BLaER1 treated with 17β-estradiol and CSF1 and Interleukin-3, amounts not matched to agents 10 nM and 100 nM (cell line): ENCODE data around the gene ERC1.

ENCODE experiments used
- H3K27ac ChIP-seq, 11 experiments: shearing (Covaris generic); formaldehyde crosslinking; 2 replicates each; pipeline ENCODE4 v1.8.1; 2022
- H3K27me3 ChIP-seq, 11 experiments: shearing (Covaris generic); formaldehyde crosslinking; 2 replicates each; pipeline ENCODE4 v1.8.1; 2022
- H3K36me3 ChIP-seq, 11 experiments: shearing (Covaris generic); formaldehyde crosslinking; 2 replicates each; pipeline ENCODE4 v1.8.1; 2022
- H3K4me1 ChIP-seq, 10 experiments: shearing (Covaris generic); formaldehyde crosslinking; 2 replicates each; pipeline ENCODE4 v1.8.1; 2022
- H3K4me2 ChIP-seq, 11 experiments: shearing (Covaris generic); formaldehyde crosslinking; 2 replicates each; pipeline ENCODE4 v1.8.1; 2022
- H3K4me3 ChIP-seq, 10 experiments: shearing (Covaris generic); formaldehyde crosslinking; 2 replicates each; pipeline ENCODE4 v1.8.1; 2022
- H3K9ac ChIP-seq, 11 experiments: shearing (Covaris generic); formaldehyde crosslinking; 2 replicates each; pipeline ENCODE4 v1.8.1; 2022
- H3K9me3 ChIP-seq, 11 experiments: shearing (Covaris generic); formaldehyde crosslinking; replicated peaks in 1 of 11; 2 replicates each; pipeline ENCODE4 v1.8.1; 2022
- H4K20me1 ChIP-seq, 11 experiments: shearing (Covaris generic); formaldehyde crosslinking; 2 replicates each; pipeline ENCODE4 v1.8.1; 2022
- Cebpa-rat ChIP-seq, 11 experiments: shearing (Covaris generic); IDR thresholded peaks; 2 replicates each; pipeline ENCODE4 v1.8.1; 2022

Gene ERC1

GRCh38 chr12:1319212-1319611 is 328.2 kb downstream of the ERC1 start:
- H3K27ac ChIP-seq, result no peak overlapping the region
- peak overlapping the region in 2 of 11 experiments; percentile 53 to 57; a peak in 3 of 22 replicates for H3K4me2 ChIP-seq

GRCh38 chr12:1320021-1320420 is 329.0 kb downstream of the ERC1 start:
- H3K4me2 ChIP-seq, result no peak overlapping the region
- H3K27ac ChIP-seq, result no peak overlapping the region
- H3K4me3 ChIP-seq, result no peak overlapping the region
- peaks cover 12 to 27% (median 15%) of the 10 kb centered on the region in 11 experiments for H3K36me3 ChIP-seq
- TF ChIP-seq Cebpa-rat (IDR thresholded peaks at IDR 0.05), result no peak
- H3K4me1 ChIP-seq, result peaks cover under 1 to 37% (median 5%) of the 10 kb centered on the region in 10 experiments; a peak in 13 of 20 replicates
- H3K9ac ChIP-seq, result no peak overlapping the region
- H4K20me1 ChIP-seq, result peaks cover 0 to 5% (median 0%) of the 10 kb centered on the region in 11 experiments; a peak in 2 of 22 replicates
- no peaks in the 10 kb centered on the region for H3K27me3 ChIP-seq
- peaks cover 9 to 19% (median 13%) of the 10 kb centered on the region in 11 experiments for H3K9me3 ChIP-seq

More at GRCh38 chr12:1319212-1319611, 328.2 kb downstream of the ERC1 start:
- Histone ChIP-seq H3K27me3 (no peaks in the 10 kb centered on the region), H3K4me1 (peaks cover 0 to 29% (median 4%) of the 10 kb centered on the region in 10 experiments; a peak in 9 of 20 replicates), H3K9ac (no peak overlapping the region), H3K9me3 (peaks cover 17 to 28% (median 21%) of the 10 kb centered on the region in 11 experiments), H3K36me3 (peaks cover 15 to 35% (median 23%) of the 10 kb centered on the region in 11 experiments), H4K20me1 (peaks cover 0 to 5% (median 0%) of the 10 kb centered on the region in 11 experiments; a peak in 2 of 22 replicates), H3K4me3 (no peak overlapping the region)
- no peak for TF ChIP-seq Cebpa-rat (IDR thresholded peaks at IDR 0.05)

- Histone ChIP-seq H3K4me3 (no peak overlapping the region), H4K20me1 (peaks cover 0 to 5% (median 0%) of the 10 kb centered on the region in 11 experiments; a peak in 2 of 22 replicates), H3K4me2 (no peak overlapping the region), H3K9me3 (no peaks in the 10 kb centered on the region), H3K4me1 (peaks cover 0 to 48% (median 6%) of the 10 kb centered on the region in 10 experiments; a peak in 12 of 20 replicates), H3K36me3 (peaks cover 0 to 5% (median 0%) of the 10 kb centered on the region in 11 experiments; a peak in 1 of 22 replicates), H3K27me3 (no peaks in the 10 kb centered on the region), H3K27ac (no peak overlapping the region), H3K9ac (no peak overlapping the region)
- no peak for TF ChIP-seq Cebpa-rat (IDR thresholded peaks at IDR 0.05)
Measured at GRCh38 chr12:1322821-1323220, 331.8 kb downstream of the ERC1 start.

- Histone ChIP-seq H3K9ac (no peak overlapping the region), H3K27ac (no peak overlapping the region), H3K4me3 (no peak overlapping the region), H4K20me1 (no peaks in the 10 kb centered on the region), H3K9me3 (no peaks in the 10 kb centered on the region), H3K36me3 (peaks cover 0 to 13% (median 0%) of the 10 kb centered on the region in 11 experiments; a peak in 2 of 22 replicates), H3K4me1 (peaks cover 0 to 46% (median 6%) of the 10 kb centered on the region in 10 experiments; a peak in 12 of 20 replicates), H3K4me2 (no peak overlapping the region), H3K27me3 (no peaks in the 10 kb centered on the region)
- no peak for TF ChIP-seq Cebpa-rat (IDR thresholded peaks at IDR 0.05)
Measured at GRCh38 chr12:1324099-1324498, 333.1 kb downstream of the ERC1 start.

GRCh38 chr12:1324910-1325309 is 333.9 kb downstream of the ERC1 start:
- Histone ChIP-seq H3K36me3 (peaks cover 0 to 13% (median 0%) of the 10 kb centered on the region in 11 experiments; a peak in 2 of 22 replicates), H3K4me3 (no peak overlapping the region), H3K27ac (peak overlapping the region in 1 of 11 experiments; percentile 23; a peak in 1 of 22 replicates), H3K9ac (no peak overlapping the region), H3K4me2 (peak overlapping the region in 4 of 11 experiments; percentile 9 to 71 (median 52); a peak in 6 of 22 replicates), H3K27me3 (no peaks in the 10 kb centered on the region), H4K20me1 (no peaks in the 10 kb centered on the region), H3K9me3 (no peaks in the 10 kb centered on the region), H3K4me1 (peaks cover 0 to 38% (median 6%) of the 10 kb centered on the region in 10 experiments; a peak in 12 of 20 replicates)
- TF ChIP-seq Cebpa-rat (IDR thresholded peaks at IDR 0.05), result no peak

DNA sequence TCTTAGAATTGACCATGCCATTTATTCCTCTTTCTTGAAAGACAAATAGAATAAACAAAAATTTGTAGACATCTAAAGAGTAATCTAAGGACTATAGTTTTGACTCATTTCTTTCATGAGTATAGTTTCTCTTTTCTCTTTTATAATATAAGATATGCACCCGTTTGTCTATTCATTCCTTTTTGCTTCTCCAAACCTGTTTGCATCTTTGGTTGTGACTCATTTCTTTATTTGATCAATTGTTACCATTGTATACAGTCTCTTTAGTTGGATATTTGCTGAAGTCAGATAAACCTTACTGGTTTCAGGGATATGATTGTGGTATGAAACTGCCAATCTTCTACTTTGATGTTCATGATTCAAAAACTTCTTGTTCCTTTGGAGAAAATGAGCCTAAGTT is 334.6 kb downstream of the ERC1 start:
- Histone ChIP-seq H4K20me1 (no peaks in the 10 kb centered on the region), H3K27ac (no peak overlapping the region), H3K4me2 (no peak overlapping the region), H3K36me3 (peaks cover 0 to 11% (median 0%) of the 10 kb centered on the region in 11 experiments; a peak in 1 of 22 replicates), H3K27me3 (no peaks in the 10 kb centered on the region), H3K9ac (no peak overlapping the region), H3K4me3 (no peak overlapping the region), H3K9me3 (no peaks in the 10 kb centered on the region), H3K4me1 (peaks cover 0 to 38% (median 6%) of the 10 kb centered on the region in 10 experiments; a peak in 12 of 20 replicates)
- TF ChIP-seq Cebpa-rat (IDR thresholded peaks at IDR 0.05), result no peak

- no peak overlapping the region for H3K4me3 ChIP-seq
- no peak overlapping the region for H3K27ac ChIP-seq
- H3K9ac ChIP-seq, result no peak overlapping the region
- no peaks in the 10 kb centered on the region for H3K9me3 ChIP-seq
- H3K36me3 ChIP-seq, result peaks cover 0 to 8% (median 0%) of the 10 kb centered on the region in 11 experiments; a peak in 1 of 22 replicates
- H4K20me1 ChIP-seq, result no peaks in the 10 kb centered on the region
- H3K4me1 ChIP-seq, result peaks cover 0 to 38% (median 6%) of the 10 kb centered on the region in 10 experiments; a peak in 12 of 20 replicates
- H3K27me3 ChIP-seq, result no peaks in the 10 kb centered on the region
- H3K4me2 ChIP-seq, result no peak overlapping the region
- no peak for TF ChIP-seq Cebpa-rat (IDR thresholded peaks at IDR 0.05)
Measured at GRCh38 chr12:1326258-1326657, 335.2 kb downstream of the ERC1 start.

GRCh38 chr12:1328391-1328790 is 337.4 kb downstream of the ERC1 start:
- TF ChIP-seq Cebpa-rat (IDR thresholded peaks at IDR 0.05), result no peak
- Histone ChIP-seq H3K4me2 (peak overlapping the region in 3 of 11 experiments; percentile 5 to 21 (median 13); a peak in 5 of 22 replicates), H3K27me3 (no peaks in the 10 kb centered on the region), H3K4me3 (no peak overlapping the region), H3K4me1 (peaks cover 0 to 31% (median 5%) of the 10 kb centered on the region in 10 experiments; a peak in 12 of 20 replicates), H4K20me1 (no peaks in the 10 kb centered on the region), H3K36me3 (peaks cover 0 to 19% (median 4%) of the 10 kb centered on the region in 11 experiments; a peak in 8 of 22 replicates), H3K27ac (no peak overlapping the region), H3K9ac (no peak overlapping the region), H3K9me3 (peaks cover 0 to 10% (median 6%) of the 10 kb centered on the region in 11 experiments; a peak in 3 of 22 replicates)

DNA sequence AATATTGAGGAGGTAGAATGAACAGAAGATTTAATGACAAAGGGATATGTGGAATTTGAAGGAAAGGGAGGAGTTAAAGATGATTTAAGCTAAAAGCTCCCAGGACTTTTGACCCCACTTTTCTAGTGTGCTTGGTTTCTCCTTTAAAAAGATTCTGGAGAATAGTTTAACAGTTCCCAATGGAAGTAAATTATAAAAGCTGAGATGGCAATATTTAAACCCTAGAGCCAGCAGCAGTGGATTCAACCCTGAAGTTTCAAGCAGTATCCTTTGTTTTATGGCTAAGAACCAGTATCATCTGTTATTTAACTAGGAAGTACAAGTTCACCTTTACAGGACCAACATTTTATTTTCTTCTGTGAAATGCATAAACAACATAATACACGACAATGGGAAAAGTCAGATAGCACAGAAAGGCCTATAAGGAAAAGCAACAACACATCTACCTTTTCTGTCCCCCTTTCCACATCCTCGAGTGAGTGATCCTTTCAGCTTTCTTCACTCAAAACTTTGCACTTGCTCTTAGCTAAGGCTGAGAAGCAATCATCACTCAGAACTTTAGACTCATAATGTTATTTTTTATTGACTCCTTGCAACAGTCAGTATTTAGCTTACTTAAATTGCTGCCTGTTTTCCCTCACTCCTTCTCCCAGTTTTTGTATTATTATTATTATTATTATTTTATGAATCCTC is 338.9 kb downstream of the ERC1 start:
- peaks cover 0 to 32% (median 9%) of the 10 kb centered on the region in 11 experiments; a peak in 10 of 22 replicates for H3K36me3 ChIP-seq
- no peaks in the 10 kb centered on the region; a peak in 1 of 22 replicates for H3K27me3 ChIP-seq
- no peak overlapping the region for H3K4me3 ChIP-seq
- no peak overlapping the region for H3K27ac ChIP-seq
- H3K4me2 ChIP-seq, result no peak overlapping the region
- 0 out of 22 replicates have a peak, but pooled peaks cover 0 to 4% (median 0%) of the 10 kb centered on the region in 11 experiments for H4K20me1 ChIP-seq
- TF ChIP-seq Cebpa-rat (IDR thresholded peaks at IDR 0.05), result no peak
- H3K9me3 ChIP-seq, result peaks cover 6 to 22% (median 16%) of the 10 kb centered on the region in 11 experiments; a peak in 16 of 22 replicates
- H3K4me1 ChIP-seq, result peaks cover 0 to 21% (median 3%) of the 10 kb centered on the region in 10 experiments; a peak in 10 of 20 replicates
- no peak overlapping the region for H3K9ac ChIP-seq
